GM12801 (cell line): Measurements from ENCODE around the gene SEMA6B.

ENCODE experiments used
- CTCF ChIP-seq: IDR thresholded peaks from one replicate; pipeline ENCODE4 v1.5.1; 2011; ENCODE audit warnings: control low read depth; ENCODE audit not compliant: insufficient read length; ENCODE audit errors: extremely low read depth

The SEMA6B gene

DNA sequence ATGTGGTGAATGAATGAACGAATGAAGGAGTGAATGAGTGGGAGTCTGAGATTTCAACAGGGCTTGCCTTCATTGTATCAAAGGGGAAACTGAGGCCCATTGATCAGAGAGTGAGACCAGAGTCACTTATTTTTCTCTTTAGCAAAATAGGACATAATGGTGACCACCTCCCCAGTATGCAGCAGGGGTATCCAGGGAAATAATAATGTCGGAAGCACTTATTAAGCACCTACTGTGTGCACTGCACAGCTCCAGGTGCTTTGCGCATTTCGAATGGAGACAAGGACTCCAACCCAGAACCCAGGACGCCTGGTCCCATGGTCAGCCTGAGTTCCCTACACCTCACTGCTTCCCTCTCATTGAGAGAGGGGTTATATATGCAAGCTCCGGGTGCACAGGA, 26.8 kb upstream of the SEMA6B start:
- TF ChIP-seq CTCF: no peak

DNA sequence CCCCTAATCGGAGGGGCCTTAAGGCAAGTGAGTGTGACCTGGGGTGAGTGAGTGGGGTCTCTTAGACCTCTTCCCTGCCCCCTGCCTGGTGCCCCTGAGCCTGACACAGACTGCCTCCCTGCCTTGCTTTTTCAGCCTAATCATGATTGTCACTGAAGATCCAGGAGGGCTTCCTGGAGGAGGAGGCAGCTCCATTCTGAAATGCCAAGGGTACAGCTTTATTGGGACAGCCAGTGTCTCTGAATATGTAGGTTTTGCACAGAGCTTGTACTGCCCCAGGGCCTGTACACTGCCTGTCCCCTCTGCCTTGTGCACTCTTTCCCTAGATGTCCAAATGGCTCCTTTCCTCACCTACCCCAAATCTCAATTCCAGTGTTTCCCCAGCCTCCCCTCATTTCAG, 26.1 kb upstream of the SEMA6B start:
- no peak for TF ChIP-seq CTCF

- no peak for TF ChIP-seq CTCF
These were observed 25.4 kb upstream of the SEMA6B start for GRCh38 chr19:4584670-4585460.

- no peak for TF ChIP-seq CTCF
These were observed 24.6 kb upstream of the SEMA6B start for GRCh38 chr19:4583961-4584669.

GRCh38 chr19:4582980-4583842, 23.7 kb upstream of the SEMA6B start:
- TF ChIP-seq CTCF: no peak

DNA sequence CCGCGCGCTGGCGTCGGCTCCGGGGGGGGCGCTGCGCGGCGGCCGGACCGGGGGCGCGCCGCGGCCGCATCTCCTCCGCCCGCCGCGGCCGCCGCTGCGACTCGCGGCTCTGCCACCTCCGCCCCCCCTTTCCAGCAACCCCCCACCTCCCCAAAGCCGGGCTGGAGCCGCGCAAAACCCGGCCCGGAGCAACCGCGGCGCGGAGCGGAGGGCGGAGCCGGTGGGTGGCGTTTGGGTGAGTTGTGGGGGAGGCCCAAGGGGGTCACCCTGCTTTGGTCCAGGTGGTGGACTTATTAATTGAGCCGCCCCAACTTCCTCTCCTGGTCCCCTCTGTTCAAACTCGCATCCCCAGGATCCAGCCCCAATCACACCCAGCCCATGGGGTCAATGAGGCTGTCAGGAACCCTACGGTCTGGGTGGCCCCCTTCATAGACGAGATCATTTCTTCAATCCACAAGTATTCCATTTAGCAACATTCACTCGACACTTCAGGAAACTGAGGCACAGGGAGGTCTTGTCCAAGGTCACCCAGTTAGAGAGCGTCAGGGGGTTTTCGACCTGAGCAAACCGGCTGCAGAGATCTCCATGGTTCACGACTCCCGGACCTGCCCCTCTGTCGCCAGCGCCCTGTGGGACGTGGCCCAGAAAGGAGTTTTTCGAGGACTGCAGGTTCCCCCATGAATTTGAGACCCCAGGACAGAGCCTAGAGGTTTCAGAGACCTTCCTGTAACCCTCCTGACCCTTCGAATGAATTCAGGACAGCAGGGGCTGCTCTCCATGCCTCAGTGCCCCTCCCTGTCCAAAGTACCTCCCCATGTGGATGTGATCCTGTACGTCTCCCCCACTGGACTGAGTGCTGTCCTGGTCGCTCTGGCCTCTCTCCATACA, 22.4 kb upstream of the SEMA6B start:
- TF ChIP-seq CTCF: no peak
